K562 (cell line): ENCODE measurements around the gene ZC3H7B. TPM values are rescaled to one million over a fixed set of nuclear protein-coding genes. Genes with fewer than 3 reads are reported as not detected.

Experiments
- ATAC-seq: fragments of 200-7000 bp; cut with Tn5 transposase; 3 replicates; pipeline ENCODE4 v1.9.1; 2020; ENCODE audit warnings: moderate library complexity
- BruUV-seq: library from RNA; stranded (reverse); fragments of 400-500 nt; replicated peaks from 2 replicates; lab custom pipeline; 2021; lab: Mats Ljungman, UMichigan
- CTCF ChIA-PET: fragments of 300-600 bp; formaldehyde crosslinking; extraction: SDS; loops from one replicate; lab custom pipeline; 2021; ENCODE audit warnings: low intra/inter-chr PET ratio; lab: Yijun Ruan, JAX
- POLR2A ChIA-PET: fragments of 300-600, 350-650 bp; sonication (Branson Sonifier 250); formaldehyde crosslinking; extraction: SDS; loops from one replicate; lab custom pipeline; 2021; ENCODE audit warnings: antibody characterized with exemption, inconsistent platforms; lab: Yijun Ruan, JAX
- DNase-seq, 4 experiments: peaks; one replicate each; pipeline versions ENCODE4 v3.0.0 to v3.0.0-alpha.2; 2011 to 2018; ENCODE audit warnings: low spot score in 3 of 4, mixed read lengths in 3 of 4; ENCODE audit errors: extremely low read depth in 1 of 4
- FAIRE-seq: peaks from 2 replicates; lab custom pipeline; 2011; peaks lifted over from hg19 to GRCh38; lab: Jason Lieb, UNC
- H2AFZ ChIP-seq: 2 replicates; pipeline ENCODE4 v1.6.0; 2011; ENCODE audit warnings: low read depth, low read length, control low read depth, inconsistent platforms
- H3K27ac ChIP-seq: fragments of 200-600 bp; 3 replicates; pipeline ENCODE4 v1.8.0; 2011; ENCODE audit warnings: low read depth, mild to moderate bottlenecking, control low read depth, inconsistent platforms, low read length, moderate library complexity, mixed read lengths; ENCODE audit errors: extremely low read depth
- H3K27me3 ChIP-seq, 2 experiments: fragments of 300-600 bp in 1 of 2; 2 replicates in 1 of 2; 3 replicates in 1 of 2; pipeline versions ENCODE4 v1.6.0 to v1.8.0; 2011; ENCODE audit warnings: inconsistent platforms in 2 of 2, low read length in 2 of 2, mild to moderate bottlenecking in 1 of 2, mixed read lengths in 1 of 2, moderate library complexity in 1 of 2; ENCODE audit not compliant: control insufficient read depth in 2 of 2, insufficient read depth in 2 of 2
- H3K36me3 ChIP-seq: fragments of 300-600 bp; 3 replicates; pipeline ENCODE4 v1.8.0; 2011; ENCODE audit warnings: mild to moderate bottlenecking, low read length, inconsistent platforms; ENCODE audit not compliant: control insufficient read depth, insufficient read depth
- H3K4me1 ChIP-seq, 2 experiments: fragments of 200-600 bp in 1 of 2; replicated peaks in 1 of 2; 2 replicates in 1 of 2; 3 replicates in 1 of 2; pipeline versions ENCODE4 v1.5.1 to v1.8.0; 2011; ENCODE audit warnings: inconsistent platforms in 2 of 2, low read length in 2 of 2, mild to moderate bottlenecking in 1 of 2, mixed read lengths in 1 of 2, moderate library complexity in 1 of 2; ENCODE audit not compliant: control insufficient read depth in 2 of 2, insufficient read depth in 2 of 2
- H3K4me2 ChIP-seq: 2 replicates; pipeline ENCODE4 v1.6.1; 2011; ENCODE audit warnings: low read length, control low read depth, inconsistent platforms, mixed read lengths; ENCODE audit not compliant: insufficient read depth
- H3K4me3 ChIP-seq: fragments of 200-600 bp; sonication (generic), shearing (Covaris generic); 2 replicates; pipeline ENCODE4 v1.5.1; 2016; ENCODE audit warnings: control low read depth, inconsistent platforms
- H3K79me2 ChIP-seq: fragments of 200-600 bp; 3 replicates; pipeline ENCODE4 v1.8.0; 2011; ENCODE audit warnings: low read length, inconsistent platforms; ENCODE audit not compliant: control insufficient read depth, insufficient read depth
- H3K9ac ChIP-seq, 2 experiments: 2 replicates each; pipeline versions ENCODE4 v1.6.0 to v1.6.1; 2011; ENCODE audit warnings: low read depth in 2 of 2, low read length in 2 of 2, control low read depth in 1 of 2, inconsistent platforms in 1 of 2, mild to moderate bottlenecking in 1 of 2, mixed read lengths in 1 of 2; ENCODE audit not compliant: insufficient read depth in 1 of 2
- H3K9me1 ChIP-seq: one replicate; pipeline ENCODE4 v1.6.0; 2011; ENCODE audit warnings: inconsistent platforms, mild to moderate bottlenecking, low read length, moderate library complexity; ENCODE audit not compliant: control insufficient read depth, insufficient read depth
- H3K9me3 ChIP-seq: replicated peaks from 2 replicates; pipeline ENCODE4 v1.5.1; 2011; ENCODE audit warnings: low read depth, low read length, inconsistent platforms; ENCODE audit not compliant: control insufficient read depth, insufficient read depth
- H4K20me1 ChIP-seq: replicated peaks from 2 replicates; pipeline ENCODE4 v1.6.1; 2011; ENCODE audit warnings: low read length, inconsistent platforms, mixed read lengths; ENCODE audit not compliant: control insufficient read depth, insufficient read depth
- ATF3 ChIP-seq, 2 experiments: fragments of 450-650 bp in 1 of 2; sonication (generic) in 1 of 2; formaldehyde crosslinking in 1 of 2; IDR thresholded peaks in 1 of 2; conservative IDR thresholded peaks in 1 of 2; 2 replicates each; pipeline versions ENCODE4 v1.6.1 to v1.8.1; 2016 to 2023; ENCODE audit warnings: mild to moderate bottlenecking in 2 of 2, moderate library complexity in 2 of 2, inconsistent platforms in 1 of 2, missing genetic modification reagents in 1 of 2
- MYC ChIP-seq, 2 experiments: fragments of 250-450 bp in 1 of 2; sonication (Bioruptor Pico) in 1 of 2; IDR thresholded peaks; 2 replicates each; pipeline versions ENCODE4 v1.5.1 to v1.6.1; 2012 to 2021; ENCODE audit warnings: low read depth in 2 of 2, borderline replicate concordance in 1 of 2, improper control_type of control experiment in 1 of 2, low read length in 1 of 2, mild to moderate bottlenecking in 1 of 2, moderate library complexity in 1 of 2
- NFATC3 ChIP-seq: fragments of 450-650 bp; IDR thresholded peaks from 2 replicates; pipeline ENCODE4 v1.6.1; 2017; ENCODE audit warnings: mild to moderate bottlenecking
- NR2C1 ChIP-seq, 2 experiments: fragments of 450-650 bp; IDR thresholded peaks; 2 replicates each; pipeline ENCODE4 v1.6.1; 2017; ENCODE audit warnings: mild to moderate bottlenecking in 2 of 2, antibody characterized with exemption in 1 of 2, inconsistent platforms in 1 of 2, missing compliant biosample characterization in 1 of 2, missing genetic modification characterization in 1 of 2
- PCBP1 ChIP-seq: fragments of 200-400 bp; formaldehyde crosslinking; IDR thresholded peaks from 2 replicates; pipeline ENCODE4 v1.6.1; 2018; ENCODE audit warnings: mild to moderate bottlenecking, low read depth, low read length; ENCODE audit not compliant: poor library complexity, severe bottlenecking
- PHF21A ChIP-seq: fragments of 450-650 bp; IDR thresholded peaks from 2 replicates; pipeline ENCODE4 v1.6.1; 2017; ENCODE audit warnings: low read depth, borderline replicate concordance
- RBM22 ChIP-seq: fragments of 200-400 bp; formaldehyde crosslinking; IDR thresholded peaks from 2 replicates; pipeline ENCODE4 v1.6.1; 2018; ENCODE audit warnings: low read length, low read depth; ENCODE audit not compliant: poor library complexity, severe bottlenecking
- RFX5 ChIP-seq: IDR thresholded peaks from 2 replicates; pipeline ENCODE4 v1.6.1; 2011; ENCODE audit warnings: low read depth, mild to moderate bottlenecking, improper control_type of control experiment, low read length
- TFE3 ChIP-seq: fragments of 450-650 bp; formaldehyde crosslinking; IDR thresholded peaks from 2 replicates; pipeline ENCODE4 v1.4.0; 2020; ENCODE audit warnings: mild to moderate bottlenecking, mixed read lengths
- TSC22D4 ChIP-seq: fragments of 450-650 bp; IDR thresholded peaks from 2 replicates; pipeline ENCODE4 v1.6.1; 2016; ENCODE audit warnings: missing genetic modification characterization, missing biosample characterization, control low read depth
- XRCC4 ChIP-seq: IDR thresholded peaks from one replicate; pipeline ENCODE4 v1.6.1; 2011; ENCODE audit not compliant: insufficient read depth, insufficient read length; ENCODE audit errors: extremely low read depth
- ZNF12 ChIP-seq: sonication (generic); formaldehyde crosslinking; IDR thresholded peaks from 2 replicates; pipeline ENCODE4 v1.4.0; 2020; ENCODE audit warnings: mild to moderate bottlenecking, missing genetic modification reagents
- ZNF133 ChIP-seq: fragments of 250-450 bp; sonication (Bioruptor Pico); IDR thresholded peaks from 2 replicates; pipeline ENCODE4 v1.4.0; 2020; ENCODE audit warnings: mild to moderate bottlenecking
- WGBS: fragments of 100-300 bp; shearing (Covaris generic); methylation state at CpG from one replicate; pipeline ENCODE4 v1.1.6; 2016; ENCODE audit warnings: low coverage, mixed read lengths; ENCODE audit not compliant: insufficient coverage; ENCODE audit errors: missing lambda C conversion rate; 5-methylcytosine and 5-hydroxymethylcytosine counted together
- in situ Hi-C: fragments of 300-500 bp; cut with MboI; formaldehyde crosslinking; loops from 4 replicates; pipeline ENCODE4 v1.15.0; 2018; ENCODE audit warnings: inconsistent platforms, mixed read lengths
- intact Hi-C: fragments of 100-400 bp; cut with micrococcal nuclease; formaldehyde crosslinking; loops from 2 replicates; pipeline ENCODE4 v1.14.2; 2022
- polyA plus RNA-seq, 8 experiments: library from polyadenylated mRNA; depleted of rRNA in 4 of 8; stranded (reverse) in 5 of 8; unstranded in 3 of 8; fragments of >200 nt; fragmentation: Nextera tagmentation in 2 of 8; fragmentation: Illumina TruSeq in 1 of 8; extraction: Ambion mirVana in 2 of 8; extraction: Trizol in 1 of 8; gene quantifications; 2 replicates each; pipeline versions ENCODE4 v1.2.1 to v1.2.3, GENCODE V29; 2011 to 2014; ENCODE audit warnings: inconsistent platforms in 1 of 8, missing spikeins in 1 of 8
- total RNA-seq, 7 experiments: library from RNA; depleted of rRNA in 6 of 7; stranded (reverse); fragments of >200 nt in 6 of 7; fragmentation: Illumina TruSeq in 2 of 7; extraction: Trizol in 2 of 7; gene quantifications; 2 replicates each; pipeline versions ENCODE4 v1.2.1 to v1.2.3, GENCODE V29; 2011 to 2021; ENCODE audit warnings: low replicate concordance in 1 of 7

The ZC3H7B gene
- total and polyA plus RNA-seq, 9 of the 15 experiments (the other 6 are each of a cell fraction or from before 2014, with no cell fraction given), result 0.07 to 49.8 (median 26.8) TPM

DNA sequence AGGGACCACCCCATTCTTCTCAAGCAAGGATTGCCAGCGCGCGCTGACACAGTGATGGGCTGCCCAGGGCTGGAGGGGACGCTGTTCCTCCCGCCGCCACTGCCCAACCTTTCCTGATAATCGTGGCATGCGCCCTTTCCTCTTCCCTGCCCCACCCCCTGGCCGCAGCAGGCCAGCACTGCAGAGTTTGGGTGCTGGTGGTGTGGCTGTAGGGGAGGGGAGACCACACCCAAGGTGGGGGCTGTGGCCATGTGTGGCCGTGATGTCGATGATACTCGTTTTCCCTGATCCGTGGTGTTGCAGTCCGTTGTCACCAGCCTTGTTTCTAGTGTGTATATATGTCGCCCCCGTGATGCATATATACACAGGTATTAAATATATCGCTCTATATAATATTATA lies 57.6 kb downstream of the ZC3H7B start (continued):
- TF ChIP-seq TFE3, result no peak
- no peak for TF ChIP-seq PCBP1
- no peak for TF ChIP-seq TSC22D4 (tag)
- peak; percentile 32 for TF ChIP-seq RBM22

GRCh38 chr22:41359376-41359775 lies 58.1 kb downstream of the ZC3H7B start:
- POLR2A ChIA-PET, result no interaction called here
- intact Hi-C loops (no loop called here), in situ Hi-C loops (no loop called here)
- no peak overlapping the region for H3K9ac ChIP-seq
- peaks cover 0 to 26% of the 10 kb centered on the region in 2 experiments; a peak in 4 of 5 replicates for H3K4me1 ChIP-seq
- H3K27ac ChIP-seq, result no peak overlapping the region
- ATAC-seq, result no peak
- H2AFZ ChIP-seq, result no peak overlapping the region
- peaks cover 40% of the 10 kb centered on the region; the same call in 1 of the 3 replicates for H3K36me3 ChIP-seq
- BruUV-seq, result TSS peak; percentile 74
- H3K4me3 ChIP-seq, result no peak overlapping the region
- 72% methylated on average over 3 of the region's 4 CpGs for WGBS
- H3K4me2 ChIP-seq, result no peak overlapping the region
- DNase-seq, result no peak
- no peaks in the 10 kb centered on the region for H3K9me1 ChIP-seq
- FAIRE-seq, result no peak
- H3K79me2 ChIP-seq, result no peaks in the 10 kb centered on the region
- TF ChIP-seq RFX5, result no peak
- TF ChIP-seq PHF21A, result no peak
- TF ChIP-seq XRCC4, result no peak
- TF ChIP-seq NR2C1 (IDR thresholded peaks at IDR 0.05), result no peak
- no peak for TF ChIP-seq NR2C1 (tag; IDR thresholded peaks at IDR 0.05)
- TF ChIP-seq ZNF133 (CRISPR knock-in tag), result no peak
- TF ChIP-seq ATF3 (IDR thresholded peaks at IDR 0.05), result no peak
- TF ChIP-seq ATF3 (CRISPR knock-in tag; conservative IDR thresholded peaks at IDR 0.05), result no peak
- TF ChIP-seq MYC (IDR thresholded peaks at IDR 0.05; ENCODE audit: low read depth, low read length), result no peak
- no peak for TF ChIP-seq MYC (CRISPR knock-in tag; IDR thresholded peaks at IDR 0.05; ENCODE audit: borderline replicate concordance, low read depth)
- TF ChIP-seq ZNF12, result no peak
- no peak for TF ChIP-seq NFATC3
- CTCF ChIA-PET, result no interaction called here
- no peaks in the 10 kb centered on the region for H4K20me1 ChIP-seq
- no peaks in the 10 kb centered on the region for H3K27me3 ChIP-seq
- H3K9me3 ChIP-seq, result no peaks in the 10 kb centered on the region
